LNCaP clone FGC (cell line): ENCODE results near the gene GTPBP8.

Source experiments
- DNase-seq: peaks from one replicate; pipeline ENCODE4 v3.0.0-alpha.2; 2011; ENCODE audit warnings: low read depth
- H3K4me3 ChIP-seq: 2 replicates; pipeline ENCODE4 v1.5.1; 2011; ENCODE audit warnings: mild to moderate bottlenecking, low read depth, low read length, control low read depth
- CTCF ChIP-seq: IDR thresholded peaks from 2 replicates; pipeline ENCODE4 v1.5.1; 2012; ENCODE audit warnings: mild to moderate bottlenecking; ENCODE audit not compliant: control insufficient read depth, insufficient read depth; ENCODE audit errors: extremely low read depth

GTPBP8 gene

GRCh38 chr3:113013593-113013992 lies 22.8 kb downstream of the GTPBP8 start:
- H3K4me3 ChIP-seq = no peak overlapping the region
- DNase-seq = no peak
- TF ChIP-seq CTCF = no peak

- no peak for DNase-seq
- peak overlapping the region; percentile 83 for H3K4me3 ChIP-seq
- no peak for TF ChIP-seq CTCF
Measured at GRCh38 chr3:113018536-113019181, 27.9 kb downstream of the GTPBP8 start.

- DNase-seq = peak; percentile 77
- H3K4me3 ChIP-seq = peak overlapping the region; percentile 83
- no peak for TF ChIP-seq CTCF
Measured at GRCh38 chr3:113019182-113020137, 28.7 kb downstream of the GTPBP8 start.

- DNase-seq = no peak
- TF ChIP-seq CTCF = no peak
- no peak overlapping the region for H3K4me3 ChIP-seq
Measured at GRCh38 chr3:113021471-113021870, 30.7 kb downstream of the GTPBP8 start.

GRCh38 chr3:113034011-113034410 lies 43.2 kb downstream of the GTPBP8 start:
- H3K4me3 ChIP-seq = no peak overlapping the region
- no peak for TF ChIP-seq CTCF
- DNase-seq = no peak

GRCh38 chr3:113035387-113035982 lies 44.7 kb downstream of the GTPBP8 start:
- peak; percentile 83 for TF ChIP-seq CTCF
- no peak overlapping the region for H3K4me3 ChIP-seq
- DNase-seq = peak; percentile 52
